CD8-positive, alpha-beta memory T cell (primary cell): ENCODE measurements around the gene CFAP74. TPM values are rescaled to one million over a fixed set of nuclear protein-coding genes. Genes with fewer than 3 reads are reported as not detected.

Experiments used
- CTCF ChIA-PET: fragments of 350-600 bp; sonication (Branson Sonifier 250); formaldehyde crosslinking; loops from one replicate; lab custom pipeline; 2021; ENCODE audit warnings: antibody characterized with exemption; lab: Charles Lee
- POLR2A ChIA-PET: fragments of 350-600 bp; sonication (Branson Sonifier 250); formaldehyde crosslinking; loops from one replicate; lab custom pipeline; 2021; ENCODE audit warnings: antibody characterized with exemption; lab: Charles Lee
- DNase-seq, 5 donors: peaks; one replicate each; pipeline versions ENCODE4 v3.0.0 to v3.0.0-alpha.2; 2020 to 2022; ENCODE audit warnings: mixed read lengths in 1 of 5
- H3K27ac ChIP-seq: one replicate; pipeline ENCODE4 v1.7.0; 2013; ENCODE audit warnings: low read depth, mild to moderate bottlenecking, low read length, moderate library complexity
- H3K27me3 ChIP-seq: 2 replicates; pipeline ENCODE4 v1.7.0; 2013; ENCODE audit warnings: low read length, mild to moderate bottlenecking; ENCODE audit not compliant: insufficient read depth, poor library complexity, severe bottlenecking
- H3K36me3 ChIP-seq: 2 replicates; pipeline ENCODE4 v1.7.0; 2013; ENCODE audit warnings: mild to moderate bottlenecking, low read length, moderate library complexity; ENCODE audit not compliant: insufficient read depth
- H3K4me1 ChIP-seq: 2 replicates; pipeline ENCODE4 v1.7.0; 2013; ENCODE audit warnings: mild to moderate bottlenecking, low read length, moderate library complexity; ENCODE audit not compliant: insufficient read depth
- H3K4me3 ChIP-seq: 2 replicates; pipeline ENCODE4 v1.7.0; 2013; ENCODE audit warnings: mild to moderate bottlenecking, low read length
- H3K9me3 ChIP-seq: 2 replicates; pipeline ENCODE4 v1.7.0; 2013; ENCODE audit warnings: mild to moderate bottlenecking, low read length
- H3K27ac Mint-ChIP-seq, 8 donors: one replicate each; pipeline ENCODE4 v1.8.0; 2020 to 2021; ENCODE audit warnings: mixed read lengths in 8 of 8, mild to moderate bottlenecking in 6 of 8, inconsistent platforms in 3 of 8, moderate library complexity in 3 of 8
- H3K27me3 Mint-ChIP-seq, 2 donors: one replicate each; pipeline ENCODE4 v1.8.0; 2020 to 2021; ENCODE audit warnings: mixed read lengths in 2 of 2, mild to moderate bottlenecking in 1 of 2, moderate library complexity in 1 of 2
- H3K36me3 Mint-ChIP-seq, 3 donors: one replicate each; pipeline ENCODE4 v1.8.0; 2020 to 2021; ENCODE audit warnings: mixed read lengths in 3 of 3, inconsistent platforms in 1 of 3, mild to moderate bottlenecking in 1 of 3
- H3K4me1 Mint-ChIP-seq, 3 donors: one replicate each; pipeline ENCODE4 v1.8.0; 2020 to 2021; ENCODE audit warnings: mixed read lengths in 3 of 3, inconsistent platforms in 1 of 3, mild to moderate bottlenecking in 1 of 3
- H3K4me3 Mint-ChIP-seq, 7 donors: one replicate each; pipeline ENCODE4 v1.8.0; 2020 to 2021; ENCODE audit warnings: mixed read lengths in 7 of 7, mild to moderate bottlenecking in 6 of 7, moderate library complexity in 4 of 7, inconsistent platforms in 2 of 7
- H3K9me3 Mint-ChIP-seq, 5 donors: one replicate each; pipeline ENCODE4 v1.8.0; 2020 to 2022; ENCODE audit warnings: mixed read lengths in 5 of 5, mild to moderate bottlenecking in 3 of 5, moderate library complexity in 2 of 5, inconsistent platforms in 1 of 5
- polyA plus RNA-seq: library from polyadenylated mRNA; unstranded; fragments of 300-500 nt; fragmentation: Illumina TruSeq; gene quantifications from one replicate; pipeline ENCODE4 v1.2.3, GENCODE V29; 2021
- total RNA-seq, 2 experiments: library from RNA; stranded (reverse); gene quantifications; one replicate each; pipeline ENCODE4 v1.2.3, GENCODE V29; 2021

CFAP74 gene
- total and polyA plus RNA-seq, 3 experiments from 2014 or later: not detected

- ChIA-PET POLR2A (no interaction called here), CTCF (interaction anchor here (0.8 to 2.7 kb wide), 15 partner anchors 8 to 429 kb away, joined by 3 to 27 read pairs (median 4); partner anchors contain the start of gene TMEM52)
- no peak for DNase-seq
- peaks cover 4% of the 10 kb centered on the region in 2 donors for H3K27me3 Mint-ChIP-seq
- H3K36me3 Mint-ChIP-seq: no peaks in the 10 kb centered on the region
- Histone ChIP-seq H3K4me1 (peaks cover 8% of the 10 kb centered on the region), H3K4me3 (no peak overlapping the region), H3K27ac (no peak overlapping the region), H3K27me3 (no peaks in the 10 kb centered on the region), H3K9me3 (no peaks in the 10 kb centered on the region), H3K36me3 (no peaks in the 10 kb centered on the region)
- H3K9me3 Mint-ChIP-seq: no peaks in the 10 kb centered on the region
- peak overlapping the region in 6 of 7 donors; percentile 20 to 61 (median 51) for H3K4me3 Mint-ChIP-seq
- peak overlapping the region in 4 of 8 donors; percentile 7 to 61 (median 14) for H3K27ac Mint-ChIP-seq
- H3K4me1 Mint-ChIP-seq: peaks cover 9 to 18% (median 13%) of the 10 kb centered on the region in 3 donors
Measured at GRCh38 chr1:2043886-2044285, 40.3 kb upstream of the CFAP74 start.

- POLR2A ChIA-PET: interaction anchor here (0.7 kb wide), 1 partner anchor 10 kb away, joined by 4 read pairs; no protein-coding TSS in a partner anchor
- H3K4me1 ChIP-seq: peaks cover 8% of the 10 kb centered on the region
- peak overlapping the region in 1 of 7 donors; percentile 40 for H3K4me3 Mint-ChIP-seq
- no peaks in the 10 kb centered on the region for H3K9me3 ChIP-seq
- no peak overlapping the region for H3K27ac Mint-ChIP-seq
- DNase-seq: no peak
- peaks cover 0 to 2% of the 10 kb centered on the region in 2 donors for H3K27me3 Mint-ChIP-seq
- peaks cover 9 to 17% (median 12%) of the 10 kb centered on the region in 3 donors for H3K4me1 Mint-ChIP-seq
- no peaks in the 10 kb centered on the region for H3K27me3 ChIP-seq
- CTCF ChIA-PET: interaction anchor here (1.1 to 2.7 kb wide), 6 partner anchors 8 to 108 kb away, joined by 3 to 27 read pairs (median 6); no protein-coding TSS in a partner anchor
- H3K36me3 ChIP-seq: no peaks in the 10 kb centered on the region
- no peaks in the 10 kb centered on the region for H3K36me3 Mint-ChIP-seq
- H3K27ac ChIP-seq: no peak overlapping the region
- no peak overlapping the region for H3K4me3 ChIP-seq
- H3K9me3 Mint-ChIP-seq: no peaks in the 10 kb centered on the region
Measured at GRCh38 chr1:2042830-2043773, 39.5 kb upstream of the CFAP74 start.

- Histone ChIP-seq H3K4me3 (no peak overlapping the region), H3K4me1 (peaks cover 8% of the 10 kb centered on the region), H3K27me3 (no peaks in the 10 kb centered on the region), H3K36me3 (no peaks in the 10 kb centered on the region), H3K9me3 (no peaks in the 10 kb centered on the region), H3K27ac (no peak overlapping the region)
- H3K9me3 Mint-ChIP-seq: no peaks in the 10 kb centered on the region
- no peak overlapping the region for H3K27ac Mint-ChIP-seq
- H3K36me3 Mint-ChIP-seq: no peaks in the 10 kb centered on the region
- peaks cover 9 to 17% (median 12%) of the 10 kb centered on the region in 3 donors for H3K4me1 Mint-ChIP-seq
- CTCF ChIA-PET: no interaction called here
- H3K4me3 Mint-ChIP-seq: no peak overlapping the region
- H3K27me3 Mint-ChIP-seq: peaks cover 0 to 2% of the 10 kb centered on the region in 2 donors
- POLR2A ChIA-PET: interaction anchor here (0.6 to 0.7 kb wide), 2 partner anchors 11 to 110 kb away, joined by 4 to 7 read pairs; no protein-coding TSS in a partner anchor
- no peak for DNase-seq
Measured at GRCh38 chr1:2041887-2042286, 38.3 kb upstream of the CFAP74 start.

GRCh38 chr1:2041305-2041704 lies 37.7 kb upstream of the CFAP74 start:
- Histone ChIP-seq H3K9me3 (no peaks in the 10 kb centered on the region), H3K36me3 (no peaks in the 10 kb centered on the region), H3K27ac (no peak overlapping the region), H3K27me3 (no peaks in the 10 kb centered on the region), H3K4me3 (no peak overlapping the region), H3K4me1 (peaks cover 8% of the 10 kb centered on the region)
- H3K4me3 Mint-ChIP-seq: no peak overlapping the region
- no peak for DNase-seq
- no peaks in the 10 kb centered on the region for H3K36me3 Mint-ChIP-seq
- peaks cover 9 to 17% (median 12%) of the 10 kb centered on the region in 3 donors for H3K4me1 Mint-ChIP-seq
- CTCF ChIA-PET: no interaction called here
- no peaks in the 10 kb centered on the region for H3K9me3 Mint-ChIP-seq
- POLR2A ChIA-PET: interaction anchor here (0.6 kb wide), 1 partner anchor 110 kb away, joined by 7 read pairs; no protein-coding TSS in a partner anchor
- peaks cover 0 to 2% of the 10 kb centered on the region in 2 donors for H3K27me3 Mint-ChIP-seq
- H3K27ac Mint-ChIP-seq: no peak overlapping the region

- Histone ChIP-seq H3K36me3 (no peaks in the 10 kb centered on the region), H3K9me3 (no peaks in the 10 kb centered on the region), H3K27me3 (no peaks in the 10 kb centered on the region), H3K27ac (no peak overlapping the region), H3K4me3 (no peak overlapping the region), H3K4me1 (no peaks in the 10 kb centered on the region)
- ChIA-PET POLR2A (no interaction called here), CTCF (no interaction called here)
- Mint-ChIP-seq H3K9me3 (no peaks in the 10 kb centered on the region), H3K27ac (no peak overlapping the region), H3K4me3 (no peak overlapping the region), H3K4me1 (peaks cover 4% of the 10 kb centered on the region in 3 donors), H3K27me3 (no peaks in the 10 kb centered on the region), H3K36me3 (no peaks in the 10 kb centered on the region)
- DNase-seq: no peak
Measured at GRCh38 chr1:2039251-2039650, 35.7 kb upstream of the CFAP74 start.

GRCh38 chr1:2038229-2038628 lies 34.6 kb upstream of the CFAP74 start:
- DNase-seq: no peak
- H3K9me3 Mint-ChIP-seq: no peaks in the 10 kb centered on the region
- no peak overlapping the region for H3K4me3 Mint-ChIP-seq
- no peaks in the 10 kb centered on the region for H3K36me3 ChIP-seq
- no peaks in the 10 kb centered on the region for H3K36me3 Mint-ChIP-seq
- H3K27me3 Mint-ChIP-seq: peaks cover 1 to 3% of the 10 kb centered on the region in 2 donors
- H3K4me1 ChIP-seq: no peaks in the 10 kb centered on the region
- ChIA-PET POLR2A (no interaction called here), CTCF (no interaction called here)
- no peak overlapping the region for H3K27ac ChIP-seq
- H3K4me3 ChIP-seq: no peak overlapping the region
- no peaks in the 10 kb centered on the region for H3K27me3 ChIP-seq
- no peak overlapping the region for H3K27ac Mint-ChIP-seq
- no peaks in the 10 kb centered on the region for H3K9me3 ChIP-seq
- H3K4me1 Mint-ChIP-seq: no peaks in the 10 kb centered on the region

- no peaks in the 10 kb centered on the region for H3K9me3 Mint-ChIP-seq
- Histone ChIP-seq H3K27me3 (no peaks in the 10 kb centered on the region), H3K4me3 (no peak overlapping the region), H3K27ac (no peak overlapping the region), H3K4me1 (no peaks in the 10 kb centered on the region), H3K9me3 (no peaks in the 10 kb centered on the region), H3K36me3 (no peaks in the 10 kb centered on the region)
- H3K4me1 Mint-ChIP-seq: no peaks in the 10 kb centered on the region
- H3K36me3 Mint-ChIP-seq: no peaks in the 10 kb centered on the region
- POLR2A ChIA-PET: no interaction called here
- DNase-seq: no peak
- CTCF ChIA-PET: no interaction called here
- H3K27me3 Mint-ChIP-seq: peaks cover 3 to 4% of the 10 kb centered on the region in 2 donors
- no peak overlapping the region for H3K27ac Mint-ChIP-seq
- H3K4me3 Mint-ChIP-seq: no peak overlapping the region
Measured at GRCh38 chr1:2037314-2037979, 33.9 kb upstream of the CFAP74 start.
